Esophagus muscularis mucosa (tissue), 4 donors: ENCODE measurements around the gene RHOG. TPM values are rescaled to one million over a fixed set of nuclear protein-coding genes. Genes with fewer than 3 reads are reported as not detected.
"Not testable (repeated sequence)": the region's sequence is repeated elsewhere in the genome, so short reads cannot be mapped to it uniquely, and the experiment has no call there.

Experiments
- DNase-seq: peaks from one replicate; pipeline ENCODE4 v3.0.0-alpha.2; 2017; ENCODE audit errors: extremely low spot score
- H3K27ac ChIP-seq, 4 donors: fragments of 200-600 bp; sonication (generic); replicated peaks in 1 of 4; 1 replicate in 3 of 4; 2 replicates in 1 of 4; pipeline ENCODE4 v1.5.1; 2016 to 2019; ENCODE audit warnings: mild to moderate bottlenecking in 1 of 4
- H3K27me3 ChIP-seq, 4 donors: fragments of 200-600 bp; sonication (generic); one replicate each; pipeline versions ENCODE4 v1.5.1 to v1.6.0; 2016 to 2019
- H3K36me3 ChIP-seq, 4 donors: fragments of 200-600 bp; sonication (generic); one replicate each; pipeline ENCODE4 v1.5.1; 2016 to 2019
- H3K4me1 ChIP-seq, 4 donors: fragments of 200-600 bp; sonication (generic); one replicate each; pipeline ENCODE4 v1.5.1; 2016 to 2019
- H3K4me3 ChIP-seq, 4 donors: fragments of 200-600 bp; sonication (generic); 1 replicate in 2 of 4; 2 replicates in 2 of 4; pipeline ENCODE4 v1.5.1; 2016 to 2019; ENCODE audit warnings: mild to moderate bottlenecking in 4 of 4, moderate library complexity in 1 of 4
- H3K9me3 ChIP-seq, 4 donors: fragments of 200-600 bp; sonication (generic); 1 replicate in 3 of 4; 2 replicates in 1 of 4; pipeline ENCODE4 v1.5.1; 2016 to 2019
- CTCF ChIP-seq, 3 experiments: fragments of 200-600 bp in 2 of 3; fragments of 450-650 bp in 1 of 3; sonication (generic) in 2 of 3; IDR thresholded peaks; one replicate each; pipeline ENCODE4 v1.5.1; 2017 to 2019; ENCODE audit warnings: antibody characterized with exemption in 3 of 3, mild to moderate bottlenecking in 2 of 3, moderate library complexity in 1 of 3
- EP300 ChIP-seq: sonication (generic); formaldehyde crosslinking; IDR thresholded peaks from one replicate; pipeline ENCODE4 v1.6.1; 2017; ENCODE audit warnings: antibody characterized with exemption
- POLR2A ChIP-seq: fragments of 450-650 bp; IDR thresholded peaks from one replicate; pipeline ENCODE4 v1.6.1; 2017; ENCODE audit warnings: antibody characterized with exemption, moderate library complexity, mild to moderate bottlenecking, low read depth
- POLR2AphosphoS5 ChIP-seq, 2 donors: sonication (generic); formaldehyde crosslinking; IDR thresholded peaks; one replicate each; pipeline ENCODE4 v1.6.1; 2017; ENCODE audit warnings: antibody characterized with exemption in 2 of 2
- WGBS: methylation state at CpG from one replicate; pipeline ENCODE4 v1.1.5; 2018; 5-methylcytosine and 5-hydroxymethylcytosine counted together
- intact Hi-C: fragments of 100-400 bp; cut with DNase I; formaldehyde crosslinking; loops from one replicate; pipeline ENCODE4 v1.15.1; 2023
- total RNA-seq, 4 donors: library from RNA; depleted of rRNA; stranded (reverse); fragments of >200 nt; gene quantifications; one replicate each; pipeline versions ENCODE4 v1.1.0 to v1.2.1, GENCODE V29; 2016

RHOG gene
- total RNA-seq, 4 donors from 2014 or later = 53.6 to 75.5 (median 59.4) TPM

- intact Hi-C loops = no loop called here
- H3K36me3 ChIP-seq = peaks cover 0 to 9% (median 7%) of the 10 kb centered on the region in 4 donors
- no peak overlapping the region for H3K27ac ChIP-seq
- H3K27me3 ChIP-seq = no peaks in the 10 kb centered on the region
- H3K4me1 ChIP-seq = peaks cover 0 to 5% (median 0%) of the 10 kb centered on the region in 4 donors
- H3K4me3 ChIP-seq = no peak overlapping the region
- TF ChIP-seq EP300 (no peak), POLR2A (no peak), POLR2AphosphoS5 (IDR thresholded peaks at IDR 0.05) (no peak)
- WGBS = 100% methylated on average over 2 of the region's 2 CpGs
- H3K9me3 ChIP-seq = no peaks in the 10 kb centered on the region
- DNase-seq = no peak
Observed at GRCh38 chr11:3820971-3821370, 19.8 kb downstream of the RHOG start.

- no peak for TF ChIP-seq CTCF (IDR thresholded peaks at IDR 0.05)
- TF ChIP-seq POLR2AphosphoS5 (IDR thresholded peaks at IDR 0.05) = no peak
- no peak for TF ChIP-seq EP300
- TF ChIP-seq POLR2A = no peak
- DNase-seq = no peak
- Histone ChIP-seq H3K36me3 (no peaks in the 10 kb centered on the region), H3K4me1 (no peaks in the 10 kb centered on the region), H3K27me3 (no peaks in the 10 kb centered on the region), H3K4me3 (no peak overlapping the region), H3K27ac (no peak overlapping the region), H3K9me3 (no peaks in the 10 kb centered on the region)
- intact Hi-C loops = no loop called here
- 92% methylated on average over 10 of the region's 10 CpGs for WGBS
Observed at GRCh38 chr11:3817181-3817800, 23.5 kb downstream of the RHOG start.

GRCh38 chr11:3816673-3817072 is 24.1 kb downstream of the RHOG start:
- Histone ChIP-seq H3K9me3 (no peaks in the 10 kb centered on the region), H3K36me3 (no peaks in the 10 kb centered on the region), H3K27me3 (no peaks in the 10 kb centered on the region), H3K27ac (no peak overlapping the region), H3K4me3 (no peak overlapping the region), H3K4me1 (peaks cover 0 to 2% (median 0%) of the 10 kb centered on the region in 4 donors)
- WGBS = 88% methylated on average over 1 of the region's 2 CpGs
- intact Hi-C loops = no loop called here
- TF ChIP-seq POLR2A (no peak), CTCF (IDR thresholded peaks at IDR 0.05) (no peak), POLR2AphosphoS5 (IDR thresholded peaks at IDR 0.05) (no peak), EP300 (no peak)
- no peak for DNase-seq

- intact Hi-C loops = no loop called here
- no peaks in the 10 kb centered on the region for H3K27me3 ChIP-seq
- 93% methylated on average over 4 of the region's 4 CpGs for WGBS
Observed at GRCh38 chr11:3815845-3816244, 24.9 kb downstream of the RHOG start.

GRCh38 chr11:3814832-3815231 is 25.9 kb downstream of the RHOG start:
- H3K4me3 ChIP-seq, intact Hi-C loops, H3K4me1 ChIP-seq, H3K27me3 ChIP-seq, DNase-seq, H3K36me3 ChIP-seq, H3K9me3 ChIP-seq, H3K27ac ChIP-seq: not testable (repeated sequence)
- 97% methylated on average over 5 of the region's 5 CpGs for WGBS

More at GRCh38 chr11:3815845-3816244, 24.9 kb downstream of the RHOG start:
- no peaks in the 10 kb centered on the region for H3K9me3 ChIP-seq
- no peak overlapping the region for H3K4me3 ChIP-seq
- peaks cover 0 to 3% (median 0%) of the 10 kb centered on the region in 4 donors for H3K4me1 ChIP-seq
- no peak overlapping the region for H3K27ac ChIP-seq
- TF ChIP-seq CTCF (IDR thresholded peaks at IDR 0.05) (no peak), EP300 (no peak), POLR2A (no peak), POLR2AphosphoS5 (IDR thresholded peaks at IDR 0.05) (no peak)
- DNase-seq = no peak
- H3K36me3 ChIP-seq = no peaks in the 10 kb centered on the region

- Histone ChIP-seq H3K9me3 (no peaks in the 10 kb centered on the region), H3K36me3 (no peaks in the 10 kb centered on the region), H3K4me3 (no peak overlapping the region), H3K4me1 (peaks cover 9 to 17% (median 16%) of the 10 kb centered on the region in 4 donors), H3K27me3 (no peaks in the 10 kb centered on the region), H3K27ac (no peak overlapping the region)
- no peak for TF ChIP-seq POLR2A
- TF ChIP-seq POLR2AphosphoS5 (IDR thresholded peaks at IDR 0.05) = no peak
- no peak for TF ChIP-seq EP300
- no peak for TF ChIP-seq CTCF (IDR thresholded peaks at IDR 0.05)
- WGBS = 100% methylated on average over 3 of the region's 4 CpGs
- intact Hi-C loops = no loop called here
- no peak for DNase-seq
Observed at GRCh38 chr11:3810951-3811350, 29.8 kb downstream of the RHOG start.
